GM18499 (cell line): ENCODE results near the gene LDB2.

Experiments used
- ATAC-seq: cut with Tn5 transposase; IDR thresholded peaks from one replicate; pipeline ENCODE4 v1.9.1; 2021; ENCODE audit warnings: moderate number of reproducible peaks; ENCODE audit not compliant: insufficient read depth, unreplicated experiment

LDB2 gene

GRCh38 chr4:16464651-16465050, 433.8 kb downstream of the LDB2 start:
- no peak for ATAC-seq

- no peak for ATAC-seq
Measured at GRCh38 chr4:16462656-16463055, 435.8 kb downstream of the LDB2 start.

- ATAC-seq: no peak
Measured at GRCh38 chr4:16461362-16461761, 437.1 kb downstream of the LDB2 start.

GRCh38 chr4:16457944-16458343, 440.5 kb downstream of the LDB2 start:
- ATAC-seq: no peak
